Endothelial cell of umbilical vein (primary cell): ENCODE measurements around the gene CPED1. TPM values are rescaled to one million over a fixed set of nuclear protein-coding genes. Genes with fewer than 3 reads are reported as not detected.

Experiments
- BruUV-seq: library from RNA; stranded (reverse); fragments of 400-500 nt; replicated peaks from 2 replicates; lab custom pipeline; 2021; lab: Mats Ljungman, UMichigan
- CTCF ChIA-PET: fragments of 300-600, 350-600 bp; sonication (Branson Sonifier 250); formaldehyde crosslinking; loops from one replicate; lab custom pipeline; 2021; ENCODE audit warnings: antibody characterized with exemption, inconsistent platforms; lab: Charles Lee
- POLR2A ChIA-PET: fragments of 300-600, 350-600 bp; sonication (Branson Sonifier 250); formaldehyde crosslinking; loops from one replicate; lab custom pipeline; 2021; ENCODE audit warnings: antibody characterized with exemption, inconsistent platforms; lab: Charles Lee
- DNase-seq: peaks from one replicate; pipeline ENCODE4 v3.0.0-alpha.2; 2011; ENCODE audit warnings: low read depth, low spot score
- FAIRE-seq: peaks from 2 replicates; lab custom pipeline; 2011; peaks lifted over from hg19 to GRCh38; lab: Jason Lieb, UNC
- H2AFZ ChIP-seq: 2 replicates; pipeline ENCODE4 v1.6.0; 2012; ENCODE audit warnings: low read depth, low read length, control low read depth, inconsistent platforms
- H3K27ac ChIP-seq: 2 replicates; pipeline ENCODE4 v1.5.1; 2011; ENCODE audit warnings: low read depth, mild to moderate bottlenecking, control low read depth, low read length, moderate library complexity; ENCODE audit not compliant: insufficient read depth
- H3K27me3 ChIP-seq, 2 experiments: 2 replicates each; pipeline versions ENCODE4 v1.6.0 to v1.6.1; 2011; ENCODE audit warnings: low read length in 2 of 2, mixed read lengths in 1 of 2; ENCODE audit not compliant: control insufficient read depth in 2 of 2, insufficient read depth in 2 of 2
- H3K36me3 ChIP-seq, 2 experiments: 2 replicates in 1 of 2; 3 replicates in 1 of 2; pipeline ENCODE4 v1.5.1; 2011; ENCODE audit warnings: low read length in 2 of 2, mild to moderate bottlenecking in 1 of 2, moderate library complexity in 1 of 2; ENCODE audit not compliant: control insufficient read depth in 2 of 2, insufficient read depth in 2 of 2; ENCODE audit errors: extremely low read depth in 1 of 2
- H3K4me1 ChIP-seq: 3 replicates; pipeline ENCODE4 v1.5.1; 2011; ENCODE audit warnings: mild to moderate bottlenecking, low read length; ENCODE audit not compliant: control insufficient read depth, insufficient read depth; ENCODE audit errors: extremely low read depth
- H3K4me2 ChIP-seq: 2 replicates; pipeline ENCODE4 v1.6.1; 2011; ENCODE audit warnings: low read length, control low read depth, mixed read lengths; ENCODE audit not compliant: insufficient read depth
- H3K4me3 ChIP-seq, 3 experiments: fragments of 200-600 bp in 1 of 3; sonication (generic), shearing (Covaris generic) in 1 of 3; replicated peaks in 1 of 3; 2 replicates each; pipeline ENCODE4 v1.5.1; 2011 to 2016; ENCODE audit warnings: control low read depth in 3 of 3, low read length in 3 of 3, mild to moderate bottlenecking in 2 of 3, inconsistent platforms in 1 of 3, low read depth in 1 of 3, moderate library complexity in 1 of 3; ENCODE audit not compliant: insufficient read depth in 1 of 3
- H3K79me2 ChIP-seq: 2 replicates; pipeline ENCODE4 v1.6.0; 2012; ENCODE audit warnings: low read length, inconsistent platforms; ENCODE audit not compliant: control insufficient read depth, insufficient read depth
- H3K9ac ChIP-seq: replicated peaks from 2 replicates; pipeline ENCODE3; 2011; ENCODE audit warnings: low read length, control low read depth; ENCODE audit not compliant: insufficient read depth; ENCODE audit errors: extremely low read depth
- H3K9me1 ChIP-seq: replicated peaks from 3 replicates; pipeline ENCODE4 v1.6.0; 2011; ENCODE audit warnings: mild to moderate bottlenecking, low read length; ENCODE audit not compliant: control insufficient read depth, insufficient read depth; ENCODE audit errors: extremely low read depth
- H3K9me3 ChIP-seq: replicated peaks from 2 replicates; pipeline ENCODE4 v1.5.1; 2012; ENCODE audit warnings: low read length, inconsistent platforms; ENCODE audit not compliant: control insufficient read depth, insufficient read depth
- H4K20me1 ChIP-seq: replicated peaks from 2 replicates; pipeline ENCODE3; 2011; ENCODE audit warnings: mild to moderate bottlenecking, low read length; ENCODE audit not compliant: control insufficient read depth, insufficient read depth; ENCODE audit errors: extremely low read depth
- EZH2 ChIP-seq: IDR thresholded peaks from 2 replicates; pipeline ENCODE4 v1.6.1; 2012; ENCODE audit warnings: borderline replicate concordance, low read depth, mild to moderate bottlenecking, moderate library complexity, low read length, inconsistent platforms; ENCODE audit not compliant: severe bottlenecking
- FOS ChIP-seq: IDR thresholded peaks from 2 replicates; pipeline ENCODE4 v1.6.1; 2011; ENCODE audit warnings: mild to moderate bottlenecking, low read length, moderate library complexity, borderline replicate concordance; ENCODE audit not compliant: insufficient read depth
- GATA2 ChIP-seq: IDR thresholded peaks from 2 replicates; pipeline ENCODE4 v1.7.0; 2011; ENCODE audit warnings: low read depth, mild to moderate bottlenecking, moderate library complexity, mixed read lengths, low read length; ENCODE audit not compliant: insufficient read length, insufficient read depth
- JUN ChIP-seq: IDR thresholded peaks from 2 replicates; pipeline ENCODE4 v1.6.1; 2011; ENCODE audit warnings: borderline replicate concordance, low read depth; ENCODE audit not compliant: insufficient read length, insufficient read depth
- MYC ChIP-seq: IDR thresholded peaks from one replicate; pipeline ENCODE4 v1.6.1; 2011; ENCODE audit warnings: mild to moderate bottlenecking, low read depth, low read length
- POLR2A ChIP-seq: IDR thresholded peaks from 2 replicates; pipeline ENCODE4 v1.6.1; 2012; ENCODE audit warnings: low read depth, mild to moderate bottlenecking, control low read depth, low read length
- POLR2AphosphoS5 ChIP-seq: IDR thresholded peaks from 2 replicates; pipeline ENCODE4 v1.6.1; 2012; ENCODE audit warnings: low read depth, mild to moderate bottlenecking, control low read depth, low read length, moderate library complexity; ENCODE audit not compliant: insufficient read depth
- dilution Hi-C: fragments of 300-500 bp; cut with MboI; formaldehyde crosslinking; loops from one replicate; pipeline ENCODE4 v1.15.0; 2019; ENCODE audit warnings: low sequenced_read_pairs; ENCODE audit not compliant: extremely low pct_ligation_motif_present
- intact Hi-C: fragments of 100-400 bp; cut with micrococcal nuclease; formaldehyde crosslinking; loops from one replicate; pipeline ENCODE4 v1.10.0; 2022
- polyA plus RNA-seq, 4 experiments: library from polyadenylated mRNA; depleted of rRNA in 3 of 4; stranded (reverse) in 3 of 4; unstranded in 1 of 4; fragments of >200 nt; gene quantifications; 2 replicates each; pipeline versions ENCODE4 v1.2.1 to v1.2.3, GENCODE V29; 2011 to 2012; ENCODE audit warnings: missing spikeins in 1 of 4
- total RNA-seq: library from RNA; stranded (reverse); gene quantifications from 2 replicates; pipeline ENCODE4 v1.2.3, GENCODE V29; 2021
- TF ChIP-seq, protein P1 (sequence below): IDR thresholded peaks from 2 replicates; pipeline ENCODE4 v1.6.1; 2011; ENCODE audit not compliant: insufficient read depth, insufficient read length
- TF ChIP-seq, protein P2 (sequence below), 2 donors: IDR thresholded peaks; 1 replicate in 1 of 2; 2 replicates in 1 of 2; pipeline ENCODE4 v1.5.1; 2011; ENCODE audit warnings: low read length in 2 of 2, mild to moderate bottlenecking in 2 of 2, moderate library complexity in 2 of 2, control low read depth in 1 of 2, inconsistent platforms in 1 of 2, low read depth in 1 of 2; ENCODE audit not compliant: insufficient read depth in 1 of 2; ENCODE audit errors: extremely low read depth in 1 of 2

The CPED1 gene
- total and polyA plus RNA-seq, 2 donors (not counting 3 experiments of a cell fraction or from before 2014, with no cell fraction given): 0.22 to 3.0 TPM

GRCh38 chr7:120986650-120987049 lies 1.9 kb upstream of the CPED1 start:
- H3K4me3 ChIP-seq: no peak overlapping the region
- peaks cover 10% of the 10 kb centered on the region for H3K4me1 ChIP-seq
- no peak overlapping the region for H2AFZ ChIP-seq
- peaks cover 0 to 9% of the 10 kb centered on the region in 2 experiments for H3K27me3 ChIP-seq
- H4K20me1 ChIP-seq: no peaks in the 10 kb centered on the region
- H3K36me3 ChIP-seq: no peaks in the 10 kb centered on the region
- dilution Hi-C loops: loop anchor here (25.0 kb wide), 1 partner anchor 101 kb away; no protein-coding TSS in a partner anchor
- no TSS peak for BruUV-seq
- H3K4me2 ChIP-seq: no peak overlapping the region
- DNase-seq: no peak
- intact Hi-C loops: loop anchor here (1.0 to 5.0 kb wide), 5 partner anchors 35 to 561 kb away; no protein-coding TSS in a partner anchor
- no peaks in the 10 kb centered on the region for H3K9me3 ChIP-seq
- H3K79me2 ChIP-seq: no peaks in the 10 kb centered on the region
- no peak overlapping the region for H3K27ac ChIP-seq
- no peak for TF ChIP-seq FOS
- TF ChIP-seq EZH2: no peak
- TF ChIP-seq MYC: no peak
- no peak for TF ChIP-seq GATA2
- no peak for TF ChIP-seq POLR2A
- H3K9ac ChIP-seq: no peak overlapping the region
- no peaks in the 10 kb centered on the region for H3K9me1 ChIP-seq
- FAIRE-seq: no peak
- ChIA-PET POLR2A (no interaction called here), CTCF (interaction anchor here (0.8 to 8.4 kb wide), 25 partner anchors 13 to 195 kb away, joined by 3 to 156 read pairs (median 6); partner anchors contain the start of genes ING3 and TSPAN12)

- Histone ChIP-seq H3K9me3 (no peaks in the 10 kb centered on the region), H3K27ac (no peak overlapping the region), H3K36me3 (no peaks in the 10 kb centered on the region), H3K79me2 (no peaks in the 10 kb centered on the region), H3K4me1 (peaks cover 10% of the 10 kb centered on the region), H2AFZ (no peak overlapping the region), H3K9me1 (no peaks in the 10 kb centered on the region), H3K9ac (no peak overlapping the region), H4K20me1 (no peaks in the 10 kb centered on the region), H3K4me3 (no peak overlapping the region), H3K27me3 (peaks cover 0 to 9% of the 10 kb centered on the region in 2 experiments), H3K4me2 (no peak overlapping the region)
- FAIRE-seq (no peak), DNase-seq (no peak)
- dilution Hi-C loops (loop anchor here (25.0 kb wide), 1 partner anchor 100 kb away; no protein-coding TSS in a partner anchor), intact Hi-C loops (loop anchor here (1.0 to 5.0 kb wide), 5 partner anchors 36 to 560 kb away; no protein-coding TSS in a partner anchor)
- CTCF ChIA-PET: interaction anchor here (0.8 to 8.4 kb wide), 28 partner anchors 9 to 1007 kb away, joined by 3 to 156 read pairs (median 5); partner anchors contain the start of genes ING3 and TSPAN12
- POLR2A ChIA-PET: no interaction called here
- TF ChIP-seq MYC: no peak
- TF ChIP-seq GATA2: no peak
- no peak for TF ChIP-seq EZH2
- TF ChIP-seq FOS: no peak
- TF ChIP-seq, protein P1, sequence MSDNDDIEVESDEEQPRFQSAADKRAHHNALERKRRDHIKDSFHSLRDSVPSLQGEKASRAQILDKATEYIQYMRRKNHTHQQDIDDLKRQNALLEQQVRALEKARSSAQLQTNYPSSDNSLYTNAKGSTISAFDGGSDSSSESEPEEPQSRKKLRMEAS: no peak
- no peak for TF ChIP-seq POLR2A
- no peak for TF ChIP-seq JUN
- TF ChIP-seq, protein P2, sequence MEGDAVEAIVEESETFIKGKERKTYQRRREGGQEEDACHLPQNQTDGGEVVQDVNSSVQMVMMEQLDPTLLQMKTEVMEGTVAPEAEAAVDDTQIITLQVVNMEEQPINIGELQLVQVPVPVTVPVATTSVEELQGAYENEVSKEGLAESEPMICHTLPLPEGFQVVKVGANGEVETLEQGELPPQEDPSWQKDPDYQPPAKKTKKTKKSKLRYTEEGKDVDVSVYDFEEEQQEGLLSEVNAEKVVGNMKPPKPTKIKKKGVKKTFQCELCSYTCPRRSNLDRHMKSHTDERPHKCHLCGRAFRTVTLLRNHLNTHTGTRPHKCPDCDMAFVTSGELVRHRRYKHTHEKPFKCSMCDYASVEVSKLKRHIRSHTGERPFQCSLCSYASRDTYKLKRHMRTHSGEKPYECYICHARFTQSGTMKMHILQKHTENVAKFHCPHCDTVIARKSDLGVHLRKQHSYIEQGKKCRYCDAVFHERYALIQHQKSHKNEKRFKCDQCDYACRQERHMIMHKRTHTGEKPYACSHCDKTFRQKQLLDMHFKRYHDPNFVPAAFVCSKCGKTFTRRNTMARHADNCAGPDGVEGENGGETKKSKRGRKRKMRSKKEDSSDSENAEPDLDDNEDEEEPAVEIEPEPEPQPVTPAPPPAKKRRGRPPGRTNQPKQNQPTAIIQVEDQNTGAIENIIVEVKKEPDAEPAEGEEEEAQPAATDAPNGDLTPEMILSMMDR (IDR thresholded peaks at IDR 0.05; ENCODE audit: extremely low read depth in 1 of 2, insufficient read depth in 1 of 2, low read depth in 1 of 2, low read length in 2 of 2): no peak
- TF ChIP-seq POLR2AphosphoS5: no peak
- no TSS peak for BruUV-seq
These were observed 1.2 kb upstream of the CPED1 start for GRCh38 chr7:120987280-120987679.
